Measurements from ENCODE around the gene PPP1R12A.
"Not testable (repeated sequence)": the region's sequence is repeated elsewhere in the genome, so short reads cannot be mapped to it uniquely, and the experiment has no call there.

The PPP1R12A gene

DNA sequence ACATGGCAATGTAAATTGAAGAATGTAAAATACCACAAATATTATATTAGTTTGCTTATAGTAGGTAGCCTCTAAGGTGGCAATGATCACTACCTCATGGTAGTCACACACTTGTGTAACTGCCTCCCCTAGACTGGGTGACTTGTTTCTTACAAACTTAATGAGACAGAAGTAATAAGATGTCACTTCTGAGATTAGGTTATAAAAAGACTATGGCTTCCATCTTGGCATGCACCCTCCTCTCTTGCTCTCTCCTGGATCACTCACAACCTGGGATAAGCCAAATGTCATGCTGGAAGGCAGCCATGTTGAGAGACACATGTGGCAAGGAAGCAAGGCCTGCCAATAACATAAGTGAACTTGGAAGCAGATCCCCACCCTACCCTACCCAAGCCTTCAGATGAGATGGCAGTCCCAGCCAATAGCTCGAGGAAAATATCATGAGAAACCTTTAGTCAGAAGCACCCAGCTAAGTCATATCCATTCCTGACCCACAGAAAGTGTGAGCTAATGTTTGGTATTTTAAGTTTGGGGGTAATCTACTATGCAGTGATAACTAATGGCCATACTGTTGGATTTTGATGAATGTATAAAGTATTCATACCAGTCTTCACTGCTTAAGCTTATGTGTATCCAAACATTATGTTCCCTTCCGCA is 43.3 kb downstream of the PPP1R12A start:
- no peak for DNase-seq (ENCODE audit: low spot score)

DNA sequence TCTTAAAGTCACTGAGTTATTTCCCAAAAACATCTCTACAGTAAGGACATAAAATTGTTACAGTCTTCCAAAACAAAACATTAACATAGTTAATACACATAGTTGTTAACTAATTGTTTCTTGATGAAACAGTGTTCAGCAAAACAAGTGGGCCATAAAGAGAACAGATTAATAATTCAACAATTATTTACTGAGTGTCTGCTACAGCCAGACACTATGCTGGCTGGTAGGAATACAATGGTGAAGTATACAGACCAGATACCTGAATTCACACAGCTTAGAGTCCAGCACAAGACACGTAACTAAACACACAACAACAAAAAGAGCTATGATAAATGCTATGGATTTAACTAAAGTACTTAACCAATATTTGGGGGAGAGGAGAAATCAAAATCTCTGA is 47.0 kb downstream of the PPP1R12A start:
- no peak for DNase-seq (ENCODE audit: low spot score)

DNA sequence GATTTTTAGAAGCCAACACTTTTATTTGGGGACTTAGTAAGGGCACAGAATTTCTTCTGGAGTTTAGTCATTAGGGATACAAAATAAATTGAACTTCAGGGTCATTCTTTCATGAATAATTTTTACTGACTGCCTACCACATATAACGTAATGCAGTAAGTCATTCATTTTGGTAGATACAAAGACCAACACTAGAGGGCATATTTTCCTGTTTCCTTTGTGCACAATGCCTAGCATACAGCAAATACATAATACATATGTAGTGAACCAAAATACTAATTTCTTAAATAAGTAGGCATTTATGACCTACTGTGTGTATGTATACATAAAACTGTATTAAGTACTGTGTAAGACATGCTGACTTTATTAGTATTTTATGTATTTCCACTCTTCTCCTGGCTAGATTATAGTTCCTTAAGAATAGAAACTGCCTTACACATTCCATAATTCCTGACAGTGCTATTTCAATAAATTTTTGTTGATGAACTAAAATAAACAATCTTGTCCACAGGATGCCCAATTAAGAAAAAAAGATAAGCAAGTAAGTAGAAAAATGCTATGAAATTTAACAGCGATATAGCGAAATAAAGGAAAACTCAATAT is 47.9 kb downstream of the PPP1R12A start:
- peak; percentile 74 for DNase-seq (ENCODE audit: low spot score)

DNA sequence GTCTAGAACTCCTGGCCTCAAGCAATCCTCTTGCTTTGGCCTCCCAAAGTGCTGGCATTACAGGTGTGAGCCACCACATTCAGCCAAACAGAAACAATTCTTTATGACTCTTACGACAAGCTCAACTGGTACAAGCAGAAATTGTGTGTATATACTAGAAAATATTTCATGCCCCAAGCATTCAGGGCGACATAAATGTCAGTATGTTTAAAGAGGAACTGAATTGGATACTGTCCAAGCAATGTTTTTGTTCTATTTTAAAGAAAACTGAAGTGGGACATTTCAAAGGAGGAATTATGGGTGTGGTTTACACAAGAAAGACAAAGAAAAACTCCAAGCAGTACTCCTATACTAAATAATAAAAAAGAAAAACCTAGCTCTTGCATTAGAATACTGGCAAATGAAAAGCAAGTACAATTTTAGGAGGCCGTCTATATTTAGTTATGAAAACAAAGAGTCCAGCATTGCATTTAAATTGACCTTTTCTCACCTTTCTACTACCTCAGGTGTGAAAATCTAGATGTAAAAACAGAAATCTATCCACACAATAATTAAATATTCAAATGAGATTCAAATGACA is 48.9 kb downstream of the PPP1R12A start:
- no peak for DNase-seq (ENCODE audit: low spot score)

DNA sequence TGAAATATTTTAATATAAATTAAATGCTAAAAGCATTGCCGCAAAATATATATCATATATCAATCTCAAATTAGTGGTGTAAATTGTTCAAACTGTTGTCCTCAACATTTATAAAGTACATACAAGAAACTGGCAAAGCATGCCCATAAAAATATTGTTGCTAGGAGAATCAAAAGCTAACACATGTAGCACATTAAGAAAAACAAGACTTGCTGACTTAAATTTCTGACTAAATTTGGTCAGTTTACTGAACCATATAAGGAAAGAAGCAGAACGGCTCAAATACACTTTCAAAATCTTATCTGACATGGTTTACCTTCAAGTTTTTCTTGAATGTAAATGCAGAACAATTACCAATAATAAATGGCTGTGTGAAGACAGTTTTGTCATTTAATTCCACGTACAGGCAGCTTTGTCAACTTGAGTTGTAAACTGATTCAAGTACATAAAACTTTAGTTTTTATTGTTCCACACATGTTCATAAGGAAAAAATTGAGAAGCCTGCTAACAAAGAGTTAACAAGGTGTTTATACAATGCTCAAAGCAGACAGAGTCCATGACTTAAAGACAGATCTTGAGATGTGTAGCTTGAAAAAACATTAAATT is 50.4 kb downstream of the PPP1R12A start:
- DNase-seq (ENCODE audit: low spot score): no peak

DNA sequence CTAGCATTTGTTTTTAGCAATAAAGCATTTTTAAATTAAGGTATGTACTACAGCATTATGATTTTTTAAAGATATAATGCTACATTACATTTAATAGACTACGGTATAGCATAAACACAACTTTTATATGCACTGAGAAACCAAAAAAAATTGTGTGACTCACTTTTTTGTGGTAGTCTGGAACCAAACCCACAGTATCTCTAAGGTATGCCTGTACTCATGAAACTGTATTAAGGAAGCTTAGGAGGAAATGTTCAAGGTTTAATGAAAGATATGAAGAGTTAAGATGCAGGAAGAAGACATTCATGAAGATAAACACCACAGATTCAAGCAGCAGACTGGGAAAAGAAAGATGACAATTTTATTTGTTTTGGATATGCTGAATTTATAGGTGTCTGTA is 51.7 kb downstream of the PPP1R12A start:
- no peak for DNase-seq (ENCODE audit: low spot score)

DNA sequence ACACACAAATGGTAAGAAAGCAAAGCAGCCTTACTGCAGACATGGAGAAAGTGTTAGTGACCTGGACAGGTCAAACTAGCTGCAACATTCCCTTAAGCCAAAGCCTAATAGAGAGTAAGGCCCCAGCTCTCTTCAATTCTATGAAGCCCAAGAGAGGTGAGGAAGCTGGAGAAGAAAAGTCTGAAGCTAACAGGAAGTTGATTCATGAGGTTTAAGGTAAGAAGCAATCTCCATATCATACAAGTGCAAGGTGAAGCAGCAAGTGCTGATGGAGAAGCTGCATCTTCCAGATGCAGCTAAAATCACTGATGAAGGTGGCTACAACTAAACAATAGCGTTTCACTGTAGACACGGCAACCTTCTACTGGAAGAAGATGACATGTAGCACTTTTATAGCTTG is 53.5 kb downstream of the PPP1R12A start:
- DNase-seq (ENCODE audit: low spot score): no peak

DNA sequence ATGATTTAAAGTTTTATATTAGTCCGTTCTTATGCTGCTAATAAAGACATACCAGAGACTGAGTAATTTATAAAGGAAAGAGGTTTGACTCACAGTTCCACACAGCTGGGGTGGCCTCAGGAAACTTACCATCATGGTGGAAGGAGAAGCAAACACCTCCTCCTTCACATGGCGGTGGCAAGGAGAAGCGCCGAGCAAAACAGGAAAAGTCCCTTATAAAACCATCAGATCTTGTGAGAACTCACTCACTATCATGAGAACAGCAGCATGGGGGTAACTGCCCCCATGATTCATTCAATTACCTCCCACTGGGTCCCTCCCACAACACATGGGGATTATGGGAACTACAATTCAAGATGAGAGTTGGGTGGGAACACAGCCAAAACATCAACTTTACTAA is 56.4 kb downstream of the PPP1R12A start:
- not testable (repeated sequence) for DNase-seq (ENCODE audit: low spot score)

DNA sequence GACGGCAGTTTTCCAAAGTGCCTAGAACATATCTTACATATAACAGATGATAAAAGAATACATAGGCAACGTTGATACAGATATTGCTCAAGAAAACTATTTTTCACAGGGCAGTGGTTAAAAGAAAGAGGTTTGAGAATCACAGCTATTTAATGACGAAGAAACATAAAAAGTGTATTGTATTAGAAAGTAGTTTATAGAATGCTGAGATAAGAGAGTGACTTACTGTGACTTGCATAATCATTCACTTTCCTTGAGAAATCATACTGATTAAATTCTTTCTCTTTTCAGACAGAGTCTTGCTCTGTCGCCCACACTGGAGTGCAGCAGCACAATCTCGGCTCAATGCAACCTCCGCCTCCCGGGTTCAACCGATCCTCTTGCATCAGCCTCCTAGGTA is 57.7 kb downstream of the PPP1R12A start:
- no peak for DNase-seq (ENCODE audit: low spot score)

DNA sequence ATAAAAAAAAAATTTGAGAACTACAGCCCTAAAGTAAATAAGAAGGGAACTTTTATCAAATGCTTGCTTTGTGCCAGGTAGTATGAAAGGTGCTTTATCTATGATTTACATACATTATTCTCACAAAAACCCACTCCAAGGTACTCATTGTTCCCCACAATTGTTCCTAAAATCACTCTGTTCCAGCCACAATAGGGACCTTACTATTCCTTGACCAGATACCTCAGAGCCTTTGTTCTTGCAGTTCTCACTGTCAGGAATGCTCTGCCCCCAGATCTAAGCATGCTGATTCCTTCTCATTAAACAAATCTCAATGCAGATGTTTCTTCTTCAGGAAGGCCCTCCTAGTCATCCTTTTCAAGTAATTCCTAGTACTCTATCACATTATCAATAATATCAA is 60.2 kb downstream of the PPP1R12A start:
- DNase-seq (ENCODE audit: low spot score): no peak

DNA sequence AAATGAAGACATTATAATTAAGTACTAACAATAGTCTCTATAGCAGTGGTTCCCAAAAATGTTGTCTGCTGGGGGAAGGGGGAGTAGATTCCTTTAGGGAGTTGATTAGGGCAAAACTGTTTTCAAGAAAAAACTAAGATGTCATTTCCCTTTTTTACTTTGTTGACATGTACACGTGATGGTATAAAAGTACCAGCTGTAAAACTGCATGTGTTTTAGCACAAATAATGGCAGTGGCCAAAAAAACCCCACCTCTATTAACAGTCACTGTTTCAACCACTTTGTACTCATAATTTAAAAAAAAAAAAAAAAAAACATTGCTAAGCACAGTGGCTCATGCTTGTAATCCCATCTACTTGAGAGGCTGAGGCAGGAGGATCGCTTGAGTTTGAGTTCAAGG is 61.7 kb downstream of the PPP1R12A start:
- DNase-seq (ENCODE audit: low spot score): no peak

DNA sequence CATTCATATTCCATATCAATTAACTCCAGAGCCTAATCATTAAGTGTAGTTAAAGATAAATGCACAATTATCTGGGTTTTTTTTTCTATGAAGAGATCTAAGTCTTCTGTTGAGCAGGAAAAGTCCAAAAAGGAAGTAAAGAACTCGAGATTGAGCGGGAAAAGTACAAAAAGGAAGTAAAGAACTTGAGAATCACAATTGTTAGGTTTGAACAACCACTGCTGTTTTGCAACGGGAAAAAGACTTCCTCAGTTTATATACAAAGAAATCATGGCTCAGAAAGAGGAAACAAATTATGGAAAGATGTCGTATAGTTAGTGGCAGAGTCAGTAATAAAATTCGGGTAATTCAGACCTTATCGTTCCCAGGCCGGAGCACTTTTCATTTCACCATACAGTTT is 63.3 kb downstream of the PPP1R12A start:
- DNase-seq (ENCODE audit: low spot score): no peak

DNA sequence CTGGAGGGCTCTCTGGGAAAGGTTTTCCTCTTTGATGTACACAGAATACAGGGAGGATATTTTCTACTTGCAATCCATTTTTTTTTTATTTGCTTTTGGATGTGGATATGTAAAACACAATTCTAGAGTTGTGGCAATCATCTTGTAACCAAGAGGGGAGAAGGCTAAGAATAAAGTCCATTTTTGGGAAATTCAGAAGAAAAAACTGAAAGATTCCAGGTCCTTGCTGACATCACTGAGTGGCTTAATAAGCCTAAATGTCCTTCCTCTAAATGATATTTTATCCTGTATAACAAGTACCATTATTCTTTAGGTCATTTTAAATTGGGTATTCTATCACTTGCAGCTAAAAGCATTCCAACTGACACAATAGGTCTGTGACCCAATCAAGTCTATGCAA is 64.0 kb downstream of the PPP1R12A start:
- DNase-seq (ENCODE audit: low spot score): no peak

DNA sequence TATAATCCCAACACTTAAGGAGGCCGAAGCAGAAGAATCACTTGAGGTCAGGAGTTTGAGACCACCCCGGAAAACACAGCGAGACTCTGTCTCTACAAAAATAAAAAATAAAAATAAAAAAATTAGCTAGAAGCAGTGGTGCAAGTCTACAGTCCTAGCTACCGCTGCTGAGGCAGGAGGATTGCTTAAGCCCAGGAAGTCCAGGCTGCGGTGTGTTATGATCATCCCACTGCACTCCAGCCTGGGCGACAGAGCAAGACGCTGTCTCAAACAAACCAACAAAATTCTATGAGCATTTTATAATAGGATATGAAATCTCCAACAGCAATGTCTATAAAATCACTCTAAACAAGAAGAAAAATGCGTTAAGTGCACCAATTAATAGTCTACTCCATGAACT is 75.3 kb downstream of the PPP1R12A start:
- no peak for DNase-seq (ENCODE audit: low spot score)

DNA sequence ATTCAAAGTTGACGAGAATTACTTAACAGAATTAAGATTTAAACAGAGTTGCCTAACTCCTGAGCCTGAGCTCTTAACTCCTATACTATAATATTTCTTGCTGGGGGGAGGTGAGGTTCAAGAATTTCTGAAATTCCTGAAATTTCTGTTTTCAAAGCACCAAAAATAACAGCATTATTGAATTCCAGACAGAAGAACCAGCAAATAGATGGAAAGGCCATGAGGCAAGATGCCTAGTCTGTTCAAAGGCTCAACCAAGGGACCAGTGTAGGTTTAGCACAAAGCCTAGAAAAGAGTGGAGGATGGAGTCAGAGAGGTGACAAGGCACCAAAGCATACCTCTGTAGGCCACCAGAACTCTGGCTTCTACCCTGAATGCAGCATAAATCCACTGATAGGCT is 76.4 kb downstream of the PPP1R12A start:
- DNase-seq (ENCODE audit: low spot score): no peak

DNA sequence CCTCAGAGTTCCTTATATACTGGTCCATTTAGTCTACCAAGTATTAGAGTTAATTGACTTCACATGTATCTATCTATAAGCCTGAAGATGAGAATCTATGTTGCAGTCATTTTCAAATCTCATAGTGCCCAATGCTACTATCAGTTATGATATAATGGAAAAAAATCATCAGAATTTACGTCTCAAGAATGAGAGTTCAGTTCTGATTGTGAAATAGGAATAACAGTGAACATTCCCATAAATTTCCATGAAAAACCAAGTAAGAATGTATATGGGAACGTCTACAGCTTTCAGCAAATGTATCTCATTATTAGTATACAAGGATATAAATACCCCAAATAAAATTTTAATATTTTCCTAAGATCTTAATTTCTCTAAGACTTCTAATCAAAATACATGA is 77.2 kb downstream of the PPP1R12A start:
- no peak for DNase-seq (ENCODE audit: low spot score)

DNA sequence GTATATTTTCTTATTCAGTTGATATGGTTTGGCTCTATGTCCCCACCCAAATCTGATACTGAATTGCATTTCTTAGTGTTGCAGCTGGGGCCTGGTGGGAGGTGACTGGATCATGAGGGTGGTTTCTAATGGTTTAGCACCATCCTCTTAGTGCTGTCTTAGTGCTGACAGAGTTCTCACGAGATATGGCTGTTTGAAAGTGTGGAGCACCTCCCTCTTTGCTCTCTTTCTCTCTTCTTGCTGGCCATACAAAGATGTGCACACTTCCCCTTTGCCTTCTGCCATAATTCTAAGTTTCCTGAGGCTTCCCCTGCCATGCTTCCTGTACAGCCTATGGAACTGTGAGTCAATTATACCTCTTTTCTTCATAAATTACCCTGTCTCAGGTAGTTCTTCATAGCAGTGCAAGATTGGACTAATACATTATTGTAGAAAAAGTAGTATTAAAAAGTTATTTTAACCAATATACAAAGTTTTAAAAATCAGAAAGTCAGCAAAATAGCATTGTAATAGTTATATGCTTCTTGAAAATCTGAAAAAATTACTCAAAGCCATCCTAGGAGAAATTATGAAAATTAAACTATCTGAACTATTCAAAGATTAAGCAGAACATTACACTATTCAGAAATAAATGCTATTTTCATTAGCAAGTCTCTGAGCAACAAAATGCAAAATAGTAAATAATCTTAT is 84.1 kb downstream of the PPP1R12A start:
- no peak for DNase-seq (ENCODE audit: low spot score)

DNA sequence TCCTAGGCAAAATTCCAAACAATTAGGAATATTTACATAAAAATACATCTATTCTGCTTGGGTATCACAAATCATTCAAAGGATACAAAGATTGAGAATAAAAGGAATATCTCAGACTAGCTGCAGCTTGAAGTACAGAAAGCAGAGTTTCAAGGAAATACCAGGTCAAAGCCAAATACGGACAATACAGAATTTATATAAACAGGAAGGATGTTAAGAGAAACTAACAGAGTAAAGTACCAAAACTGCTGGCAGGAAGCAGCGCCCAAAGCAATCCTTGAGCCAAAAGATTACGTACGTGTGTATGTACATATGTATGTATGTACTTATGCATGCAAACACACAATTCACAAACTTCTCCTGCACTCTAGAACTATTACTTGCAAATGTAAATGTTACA is 86.6 kb downstream of the PPP1R12A start:
- DNase-seq (ENCODE audit: low spot score): no peak

DNA sequence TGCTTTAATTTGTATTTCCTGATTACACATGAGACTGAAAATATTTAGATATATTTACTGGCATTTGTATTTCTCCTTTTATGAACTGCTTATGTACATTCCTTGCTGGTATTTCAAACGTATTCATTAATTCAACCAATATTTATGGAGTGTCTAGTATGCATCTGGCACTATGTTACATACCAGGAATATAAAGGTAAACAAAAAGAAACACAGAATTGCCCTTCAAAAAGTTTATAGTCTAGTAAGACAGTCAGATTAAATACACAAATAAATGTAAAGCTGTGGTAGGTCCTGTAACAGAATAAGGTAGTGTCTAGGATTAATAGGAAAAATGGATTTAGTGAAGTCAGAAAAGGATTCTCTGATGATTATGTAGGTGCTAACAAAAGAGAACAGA is 87.5 kb downstream of the PPP1R12A start:
- DNase-seq (ENCODE audit: low spot score): no peak

DNA sequence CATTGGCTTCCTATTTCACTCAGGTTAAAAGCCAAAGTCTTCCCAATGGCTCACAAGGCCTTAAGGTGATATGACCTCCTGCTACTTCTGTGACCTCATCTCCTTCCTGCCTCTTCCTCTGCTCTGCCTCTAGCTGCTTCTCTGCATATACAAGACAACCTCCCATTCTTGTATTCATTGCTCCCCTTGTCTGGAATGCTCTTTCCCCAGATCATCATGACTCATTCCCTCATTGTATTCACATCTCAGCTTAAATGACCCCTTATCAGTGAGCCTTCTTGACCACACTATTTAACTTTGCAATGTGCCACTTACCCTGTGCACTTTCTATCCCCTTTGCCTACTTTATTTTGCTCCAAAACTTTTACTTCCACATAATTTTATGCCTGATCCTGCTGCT is 90.2 kb downstream of the PPP1R12A start:
- DNase-seq (ENCODE audit: low spot score): no peak

DNA sequence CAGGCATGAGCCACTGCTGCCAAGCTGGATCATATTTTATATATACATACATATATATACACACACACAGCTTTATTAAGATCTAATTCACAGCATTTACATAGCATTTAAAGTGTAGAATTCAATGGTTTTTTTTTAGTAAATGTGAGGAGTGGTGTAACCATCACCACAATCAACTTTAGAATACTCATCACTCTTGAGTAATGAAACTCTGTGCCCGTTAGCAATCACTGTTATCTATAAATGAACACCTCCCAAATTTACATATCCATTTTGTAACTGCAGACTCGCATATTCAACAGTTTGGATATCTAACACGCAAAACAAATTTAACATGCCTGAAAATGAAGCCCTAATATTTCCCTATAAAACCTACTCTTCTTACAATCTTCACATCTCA is 90.9 kb downstream of the PPP1R12A start:
- DNase-seq (ENCODE audit: low spot score): no peak

DNA sequence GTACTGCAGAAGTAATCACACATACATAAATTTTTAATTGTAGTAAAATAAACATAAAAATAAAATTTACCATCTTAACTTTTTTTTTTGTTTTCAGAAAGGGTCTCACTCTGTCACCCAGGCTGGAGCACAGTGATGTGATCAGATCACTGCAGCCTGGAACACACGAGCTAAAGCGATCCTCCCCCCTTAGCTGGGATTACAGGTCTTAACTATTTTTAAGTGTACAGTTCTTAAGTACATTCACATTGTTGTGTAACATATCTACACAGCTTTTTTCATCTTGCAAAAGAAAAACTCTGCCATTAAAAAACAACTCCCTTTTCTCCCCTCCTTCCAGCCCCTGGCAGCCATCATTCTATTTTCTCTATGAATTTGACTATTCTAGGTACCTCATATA is 92.3 kb downstream of the PPP1R12A start:
- no peak for DNase-seq (ENCODE audit: low spot score)

DNA sequence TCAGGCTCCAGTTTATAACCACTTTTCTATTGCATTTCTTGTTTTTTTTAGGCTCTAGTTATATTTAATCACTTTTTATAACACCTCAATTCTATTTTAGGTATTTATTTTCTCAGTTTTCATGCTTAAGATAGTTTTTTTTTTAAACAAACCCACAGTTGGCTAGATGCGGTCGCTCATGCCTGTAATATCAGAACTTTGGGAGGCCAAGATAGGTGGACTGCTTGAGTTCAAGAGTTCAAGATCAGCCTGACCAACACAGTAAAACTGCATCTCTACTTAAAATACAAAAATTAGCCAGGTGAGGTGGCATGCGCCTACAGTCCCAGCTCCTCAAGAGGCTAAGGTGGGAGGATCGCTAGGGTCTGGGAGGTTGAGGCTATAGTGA is 93.0 kb downstream of the PPP1R12A start:
- DNase-seq (ENCODE audit: low spot score): no peak
